KMS-11 (cell line): ENCODE results near the gene LENEP.

Experiments used
- H2AFZ ChIP-seq: fragments of 200-600 bp; sonication (generic); 2 replicates; pipeline ENCODE4 v1.6.1; 2016; ENCODE audit warnings: antibody characterized with exemption, mixed run types, low read depth
- H3K27ac ChIP-seq: fragments of 200-600 bp; sonication (generic); 2 replicates; pipeline ENCODE4 v1.6.1; 2016; ENCODE audit warnings: mild to moderate bottlenecking, mixed run types
- H3K27me3 ChIP-seq: fragments of 200-600 bp; sonication (generic); 2 replicates; pipeline ENCODE4 v1.6.1; 2017; ENCODE audit warnings: mild to moderate bottlenecking, low read depth, mixed run types, moderate library complexity; ENCODE audit not compliant: insufficient read depth
- H3K36me3 ChIP-seq: fragments of 200-600 bp; sonication (generic); 2 replicates; pipeline ENCODE4 v1.6.1; 2017; ENCODE audit warnings: mild to moderate bottlenecking, mixed run types; ENCODE audit not compliant: insufficient read depth
- H3K4me1 ChIP-seq: fragments of 200-600 bp; sonication (generic); 2 replicates; pipeline ENCODE4 v1.6.1; 2016; ENCODE audit warnings: mild to moderate bottlenecking, low read depth, mixed run types; ENCODE audit not compliant: poor library complexity, severe bottlenecking
- H3K4me2 ChIP-seq: fragments of 200-600 bp; sonication (generic); 2 replicates; pipeline ENCODE4 v1.7.0; 2016; ENCODE audit warnings: mild to moderate bottlenecking, mixed run types
- H3K4me3 ChIP-seq: fragments of 200-600 bp; sonication (generic); IDR thresholded peaks from 2 replicates; pipeline ENCODE4 v1.6.1; 2017; ENCODE audit warnings: low read depth, low read length, mixed read lengths; ENCODE audit not compliant: insufficient read depth
- H3K79me2 ChIP-seq: fragments of 200-600 bp; sonication (generic); 2 replicates; pipeline ENCODE4 v1.6.1; 2016; ENCODE audit warnings: low read depth, mixed run types; ENCODE audit not compliant: insufficient read depth
- H3K9ac ChIP-seq: fragments of 200-600 bp; sonication (generic); 2 replicates; pipeline ENCODE4 v1.6.1; 2016; ENCODE audit warnings: mild to moderate bottlenecking, mixed run types
- H4K20me1 ChIP-seq: fragments of 200-600 bp; sonication (generic); 2 replicates; pipeline ENCODE4 v1.6.1; 2016; ENCODE audit warnings: mild to moderate bottlenecking, mixed run types; ENCODE audit not compliant: insufficient read depth
- TF ChIP-seq, protein P1 (sequence below): fragments of 200-600 bp; sonication (generic); conservative IDR thresholded peaks from 2 replicates; pipeline ENCODE4 v1.6.1; 2017; ENCODE audit warnings: low read depth, mild to moderate bottlenecking, antibody characterized with exemption, low read length, moderate library complexity, mixed read lengths

The LENEP gene

DNA sequence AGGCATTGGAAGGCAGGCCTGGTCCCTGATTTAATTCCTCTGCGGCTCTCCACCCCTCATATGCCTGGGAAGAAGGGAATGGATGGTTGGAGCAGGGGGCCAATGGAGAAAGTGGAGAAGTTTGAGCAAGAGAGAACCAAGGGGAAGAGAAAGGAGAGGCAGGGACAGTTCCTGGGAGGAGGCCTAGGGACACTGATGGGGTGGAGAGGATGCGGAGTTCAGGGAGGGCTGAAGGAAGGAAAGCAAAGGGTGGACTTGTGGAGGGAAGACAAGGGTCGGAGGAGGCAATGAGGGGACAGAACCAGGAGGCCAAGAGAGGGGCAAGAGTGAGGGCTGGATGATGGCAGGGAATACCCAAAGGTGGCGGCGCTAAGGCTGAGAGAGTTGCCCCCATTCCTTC is 16.4 kb downstream of the LENEP start:
- Histone ChIP-seq H3K9ac (no peak overlapping the region), H3K4me1 (peaks cover 27% of the 10 kb centered on the region), H3K4me3 (no peak overlapping the region), H3K27me3 (no peaks in the 10 kb centered on the region), H3K4me2 (no peak overlapping the region), H2AFZ (no peak overlapping the region), H4K20me1 (no peaks in the 10 kb centered on the region), H3K36me3 (no peaks in the 10 kb centered on the region; the same call in 1 of the 2 replicates), H3K27ac (no peak overlapping the region), H3K79me2 (peaks cover 39% of the 10 kb centered on the region)
- TF ChIP-seq, protein P1, sequence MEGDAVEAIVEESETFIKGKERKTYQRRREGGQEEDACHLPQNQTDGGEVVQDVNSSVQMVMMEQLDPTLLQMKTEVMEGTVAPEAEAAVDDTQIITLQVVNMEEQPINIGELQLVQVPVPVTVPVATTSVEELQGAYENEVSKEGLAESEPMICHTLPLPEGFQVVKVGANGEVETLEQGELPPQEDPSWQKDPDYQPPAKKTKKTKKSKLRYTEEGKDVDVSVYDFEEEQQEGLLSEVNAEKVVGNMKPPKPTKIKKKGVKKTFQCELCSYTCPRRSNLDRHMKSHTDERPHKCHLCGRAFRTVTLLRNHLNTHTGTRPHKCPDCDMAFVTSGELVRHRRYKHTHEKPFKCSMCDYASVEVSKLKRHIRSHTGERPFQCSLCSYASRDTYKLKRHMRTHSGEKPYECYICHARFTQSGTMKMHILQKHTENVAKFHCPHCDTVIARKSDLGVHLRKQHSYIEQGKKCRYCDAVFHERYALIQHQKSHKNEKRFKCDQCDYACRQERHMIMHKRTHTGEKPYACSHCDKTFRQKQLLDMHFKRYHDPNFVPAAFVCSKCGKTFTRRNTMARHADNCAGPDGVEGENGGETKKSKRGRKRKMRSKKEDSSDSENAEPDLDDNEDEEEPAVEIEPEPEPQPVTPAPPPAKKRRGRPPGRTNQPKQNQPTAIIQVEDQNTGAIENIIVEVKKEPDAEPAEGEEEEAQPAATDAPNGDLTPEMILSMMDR: no peak

DNA sequence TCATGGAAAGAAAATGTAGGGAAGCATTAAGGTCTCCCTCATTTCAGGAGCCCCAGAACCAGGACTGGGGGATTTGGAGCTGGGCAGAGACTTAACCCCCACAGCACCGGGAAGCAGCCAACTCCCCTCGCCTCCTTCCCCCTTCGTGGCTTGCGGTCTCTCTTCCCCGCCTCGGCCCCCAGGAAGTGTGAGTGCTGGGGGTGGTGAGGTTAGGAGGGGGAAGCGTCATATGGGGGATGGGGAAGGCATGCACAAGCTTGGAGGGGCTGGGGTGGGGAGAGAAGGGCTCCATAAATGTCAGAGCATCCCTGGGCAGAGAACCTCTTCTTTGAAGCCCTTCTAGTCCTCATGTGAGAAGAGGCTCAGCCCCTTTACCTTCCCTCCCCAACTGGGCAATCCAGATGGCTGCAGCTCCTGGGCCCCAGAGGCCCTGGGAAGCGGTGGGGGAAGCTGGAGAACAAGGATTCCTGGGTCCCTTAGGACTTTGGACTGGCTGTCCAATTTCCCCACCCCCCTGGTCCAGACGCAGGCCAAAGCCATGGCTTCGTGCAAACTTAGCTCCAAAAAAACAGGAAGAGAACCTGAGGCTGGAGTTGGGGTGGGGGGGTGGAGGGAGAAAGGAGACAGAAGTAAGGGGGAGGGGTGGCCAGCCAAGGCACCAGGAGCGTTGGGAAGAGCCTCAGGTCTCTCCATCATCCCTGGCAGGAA is 17.0 kb downstream of the LENEP start:
- Histone ChIP-seq H3K4me2 (no peak overlapping the region), H3K27ac (no peak overlapping the region), H3K36me3 (peaks cover 4% of the 10 kb centered on the region; the same call in 1 of the 2 replicates), H4K20me1 (no peaks in the 10 kb centered on the region), H3K4me3 (no peak overlapping the region), H3K79me2 (peaks cover 32% of the 10 kb centered on the region; the same call in 1 of the 2 replicates), H3K4me1 (peaks cover 20% of the 10 kb centered on the region), H3K9ac (no peak overlapping the region), H3K27me3 (no peaks in the 10 kb centered on the region), H2AFZ (no peak overlapping the region)
- TF ChIP-seq, protein P1: no peak

DNA sequence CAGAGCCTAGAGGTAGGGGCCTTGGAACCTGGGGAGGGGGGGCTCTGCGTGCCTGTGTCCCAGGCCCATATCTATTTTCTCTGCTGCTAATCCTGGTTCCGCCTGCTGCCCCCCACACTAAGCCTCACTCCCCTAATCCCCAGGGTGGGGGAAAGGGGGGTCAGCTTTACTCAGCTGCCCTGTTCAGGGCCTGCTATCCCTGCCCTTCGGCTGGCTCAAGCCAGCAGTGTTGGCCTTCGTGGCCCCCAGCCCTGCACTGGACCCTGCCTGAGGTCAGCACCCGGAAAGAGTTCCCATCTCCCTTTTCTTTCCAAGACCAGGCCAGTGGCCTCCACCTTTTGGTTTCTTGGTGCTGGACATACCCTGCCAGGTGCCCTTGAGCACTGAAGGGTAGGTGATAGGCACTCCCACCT is 17.6 kb downstream of the LENEP start:
- Histone ChIP-seq H3K27me3 (no peaks in the 10 kb centered on the region), H3K4me1 (peaks cover 17% of the 10 kb centered on the region), H3K9ac (no peak overlapping the region), H3K4me3 (no peak overlapping the region), H3K27ac (no peak overlapping the region), H2AFZ (no peak overlapping the region), H3K36me3 (peaks cover 4% of the 10 kb centered on the region; the same call in 1 of the 2 replicates), H4K20me1 (no peaks in the 10 kb centered on the region), H3K79me2 (peaks cover 26% of the 10 kb centered on the region; the same call in 1 of the 2 replicates), H3K4me2 (no peak overlapping the region)
- TF ChIP-seq, protein P1: no peak

DNA sequence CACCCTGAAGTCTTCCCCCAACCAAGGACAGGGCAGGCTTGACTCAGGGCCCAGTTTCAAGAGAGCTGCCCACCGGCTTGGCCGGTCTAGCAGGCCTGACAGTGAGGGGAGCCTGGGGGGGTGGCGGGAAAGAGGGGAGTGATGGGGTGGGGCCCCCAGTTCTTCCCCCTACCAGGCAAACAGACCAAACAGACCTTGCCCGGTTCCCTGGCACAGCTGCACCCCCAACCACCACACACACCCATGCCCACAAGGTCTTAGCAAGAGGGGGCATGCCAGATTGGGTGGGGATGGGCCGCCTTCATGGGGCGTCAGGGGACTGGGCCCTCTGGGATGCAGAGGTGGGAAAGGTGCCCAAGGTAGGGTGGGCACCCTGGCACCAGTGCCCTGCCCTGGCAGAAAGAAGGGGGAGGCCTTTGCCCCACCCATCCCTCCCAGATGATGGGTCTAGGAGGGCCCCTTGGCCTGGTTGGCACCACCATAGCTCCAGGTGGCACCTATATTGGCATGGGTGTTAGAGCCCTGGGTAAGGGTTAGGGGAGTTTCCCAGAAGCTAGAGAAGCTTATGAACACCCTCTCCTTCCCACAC is 18.1 kb downstream of the LENEP start:
- no peak overlapping the region for H3K9ac ChIP-seq
- no peak overlapping the region for H3K27ac ChIP-seq
- peaks cover 17% of the 10 kb centered on the region for H3K4me1 ChIP-seq
- H4K20me1 ChIP-seq: no peaks in the 10 kb centered on the region
- H3K79me2 ChIP-seq: peaks cover 21% of the 10 kb centered on the region; the same call in 1 of the 2 replicates
- TF ChIP-seq, protein P1: no peak
- H2AFZ ChIP-seq: no peak overlapping the region
- peaks cover 5% of the 10 kb centered on the region; the same call in 1 of the 2 replicates for H3K36me3 ChIP-seq
- no peak overlapping the region for H3K4me2 ChIP-seq
- no peak overlapping the region for H3K4me3 ChIP-seq
- no peaks in the 10 kb centered on the region for H3K27me3 ChIP-seq
